Measurements from ENCODE around the gene MPP2.

Gene MPP2

DNA sequence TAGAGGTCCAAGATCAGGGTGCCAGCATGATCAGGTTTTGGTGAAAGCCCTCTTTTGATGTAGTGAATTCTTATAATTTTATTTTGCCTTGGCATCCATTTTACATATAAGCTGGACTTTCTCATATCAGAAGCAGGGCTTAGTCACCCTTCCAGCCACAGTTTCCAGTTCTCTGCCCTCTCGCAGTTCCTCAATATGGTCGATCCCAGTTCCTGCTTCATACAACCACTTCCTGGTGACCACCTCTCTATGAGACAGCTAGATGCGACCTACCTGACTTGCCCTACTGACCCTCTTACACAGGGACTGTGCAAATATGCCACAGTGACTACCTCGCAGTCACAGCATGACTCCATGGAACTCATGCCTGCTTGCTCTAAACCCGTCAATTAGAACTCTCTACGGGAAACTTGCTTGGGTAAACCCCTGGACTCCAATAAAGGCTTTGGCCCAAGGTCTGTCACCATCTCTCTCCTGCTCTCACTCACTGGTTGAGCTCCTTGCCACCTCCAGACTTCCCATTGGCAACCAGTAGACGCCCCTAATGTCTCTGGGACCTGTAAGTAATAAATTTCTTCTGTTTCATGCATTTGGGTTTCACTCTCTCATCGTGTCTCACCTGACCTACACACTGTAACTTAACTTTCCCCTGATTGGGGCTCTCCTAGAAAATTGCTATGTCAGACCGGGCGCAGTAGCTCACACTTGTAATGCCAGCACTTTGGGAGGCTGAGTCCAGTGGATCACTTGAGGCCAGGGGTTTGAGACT lies 38.9 kb downstream of the MPP2 start:
- Histone ChIP-seq H3K27me3 (ENCODE audit: low read length) (no peaks in the 10 kb centered on the region), H3K36me3 (ENCODE audit: low read length) (no peaks in the 10 kb centered on the region), H3F3A (ENCODE audit: insufficient read depth) (no peaks in the 10 kb centered on the region), H3K9ac (ENCODE audit: low read length) (no peak overlapping the region), H2AFZ (ENCODE audit: low read depth, low read length, severe bottlenecking) (no peak overlapping the region), H3K9me3 (ENCODE audit: insufficient read depth, low read length) (no peaks in the 10 kb centered on the region), H3K4me3 (ENCODE audit: insufficient read depth, low read length, poor library complexity, severe bottlenecking) (no peak overlapping the region), H3K4me2 (ENCODE audit: low read depth, low read length, poor library complexity, severe bottlenecking) (no peak overlapping the region), H3K79me2 (ENCODE audit: insufficient read depth, low read length) (no peaks in the 10 kb centered on the region), H4K20me1 (ENCODE audit: low read depth, low read length) (no peaks in the 10 kb centered on the region), H3K9me2 (replicated peaks; ENCODE audit: insufficient read depth, low read length) (no peaks in the 10 kb centered on the region), H3K27ac (ENCODE audit: low read depth, low read length) (no peak overlapping the region)
- TF ChIP-seq, protein P1, sequence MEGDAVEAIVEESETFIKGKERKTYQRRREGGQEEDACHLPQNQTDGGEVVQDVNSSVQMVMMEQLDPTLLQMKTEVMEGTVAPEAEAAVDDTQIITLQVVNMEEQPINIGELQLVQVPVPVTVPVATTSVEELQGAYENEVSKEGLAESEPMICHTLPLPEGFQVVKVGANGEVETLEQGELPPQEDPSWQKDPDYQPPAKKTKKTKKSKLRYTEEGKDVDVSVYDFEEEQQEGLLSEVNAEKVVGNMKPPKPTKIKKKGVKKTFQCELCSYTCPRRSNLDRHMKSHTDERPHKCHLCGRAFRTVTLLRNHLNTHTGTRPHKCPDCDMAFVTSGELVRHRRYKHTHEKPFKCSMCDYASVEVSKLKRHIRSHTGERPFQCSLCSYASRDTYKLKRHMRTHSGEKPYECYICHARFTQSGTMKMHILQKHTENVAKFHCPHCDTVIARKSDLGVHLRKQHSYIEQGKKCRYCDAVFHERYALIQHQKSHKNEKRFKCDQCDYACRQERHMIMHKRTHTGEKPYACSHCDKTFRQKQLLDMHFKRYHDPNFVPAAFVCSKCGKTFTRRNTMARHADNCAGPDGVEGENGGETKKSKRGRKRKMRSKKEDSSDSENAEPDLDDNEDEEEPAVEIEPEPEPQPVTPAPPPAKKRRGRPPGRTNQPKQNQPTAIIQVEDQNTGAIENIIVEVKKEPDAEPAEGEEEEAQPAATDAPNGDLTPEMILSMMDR (IDR thresholded peaks at IDR 0.05; ENCODE audit: insufficient read depth, low read length, poor library complexity, severe bottlenecking) = no peak
- TF ChIP-seq EZH2phosphoT487 (conservative IDR thresholded peaks at IDR 0.05; ENCODE audit: low read length) = no peak

GRCh38 chr17:43864161-43864984 lies 43.0 kb downstream of the MPP2 start:
- Histone ChIP-seq H4K20me1 (ENCODE audit: low read depth, low read length) (no peaks in the 10 kb centered on the region), H3K27me3 (ENCODE audit: low read length) (no peaks in the 10 kb centered on the region), H3K9me2 (replicated peaks; ENCODE audit: insufficient read depth, low read length) (no peaks in the 10 kb centered on the region), H3K27ac (ENCODE audit: low read depth, low read length) (no peak overlapping the region), H3K9me3 (ENCODE audit: insufficient read depth, low read length) (no peaks in the 10 kb centered on the region), H3K9ac (ENCODE audit: low read length) (no peak overlapping the region), H3K4me2 (ENCODE audit: low read depth, low read length, poor library complexity, severe bottlenecking) (no peak overlapping the region), H3K4me3 (ENCODE audit: insufficient read depth, low read length, poor library complexity, severe bottlenecking) (no peak overlapping the region), H3K36me3 (ENCODE audit: low read length) (no peaks in the 10 kb centered on the region), H3K79me2 (ENCODE audit: insufficient read depth, low read length) (no peaks in the 10 kb centered on the region), H2AFZ (ENCODE audit: low read depth, low read length, severe bottlenecking) (no peak overlapping the region), H3F3A (ENCODE audit: insufficient read depth) (no peaks in the 10 kb centered on the region)
- no peak for TF ChIP-seq EZH2phosphoT487 (conservative IDR thresholded peaks at IDR 0.05; ENCODE audit: low read length)
- TF ChIP-seq, protein P1 (IDR thresholded peaks at IDR 0.05; ENCODE audit: insufficient read depth, low read length, poor library complexity, severe bottlenecking) = no peak

DNA sequence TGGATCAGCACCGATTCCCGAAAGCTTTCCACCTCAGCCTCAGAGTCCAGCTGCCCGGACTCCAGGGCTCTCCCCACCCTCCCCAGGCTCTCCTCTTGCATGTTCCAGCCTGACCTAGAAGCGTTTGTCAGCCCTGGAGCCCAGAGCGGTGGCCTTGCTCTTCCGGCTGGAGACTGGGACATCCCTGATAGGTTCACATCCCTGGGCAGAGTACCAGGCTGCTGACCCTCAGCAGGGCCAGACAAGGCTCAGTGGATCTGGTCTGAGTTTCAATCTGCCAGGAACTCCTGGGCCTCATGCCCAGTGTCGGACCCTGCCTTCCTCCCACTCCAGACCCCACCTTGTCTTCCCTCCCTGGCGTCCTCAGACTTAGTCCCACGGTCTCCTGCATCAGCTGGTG lies 45.4 kb downstream of the MPP2 start:
- Histone ChIP-seq H3K36me3 (ENCODE audit: low read length) (no peaks in the 10 kb centered on the region), H3K27ac (ENCODE audit: low read depth, low read length) (no peak overlapping the region), H3K4me2 (ENCODE audit: low read depth, low read length, poor library complexity, severe bottlenecking) (no peak overlapping the region), H3K79me2 (ENCODE audit: insufficient read depth, low read length) (no peaks in the 10 kb centered on the region), H2AFZ (ENCODE audit: low read depth, low read length, severe bottlenecking) (no peak overlapping the region), H3F3A (ENCODE audit: insufficient read depth) (no peaks in the 10 kb centered on the region), H3K9me3 (ENCODE audit: insufficient read depth, low read length) (no peaks in the 10 kb centered on the region), H3K4me3 (ENCODE audit: insufficient read depth, low read length, poor library complexity, severe bottlenecking) (no peak overlapping the region), H3K9me2 (replicated peaks; ENCODE audit: insufficient read depth, low read length) (no peaks in the 10 kb centered on the region), H3K9ac (ENCODE audit: low read length) (no peak overlapping the region), H3K27me3 (ENCODE audit: low read length) (no peaks in the 10 kb centered on the region), H4K20me1 (ENCODE audit: low read depth, low read length) (no peaks in the 10 kb centered on the region)
- TF ChIP-seq EZH2phosphoT487 (conservative IDR thresholded peaks at IDR 0.05; ENCODE audit: low read length) = no peak
- TF ChIP-seq, protein P1 (IDR thresholded peaks at IDR 0.05; ENCODE audit: insufficient read depth, low read length, poor library complexity, severe bottlenecking) = no peak
